Measurements from ENCODE around the gene DDX20. TPM values are rescaled to one million over a fixed set of nuclear protein-coding genes. Genes with fewer than 3 reads are reported as not detected.

Gene DDX20
- total and polyA plus RNA-seq, 2 of the 8 experiments (the other 6 are each of a cell fraction or from before 2014, with no cell fraction given) = 7.5 to 24.7 TPM

DNA sequence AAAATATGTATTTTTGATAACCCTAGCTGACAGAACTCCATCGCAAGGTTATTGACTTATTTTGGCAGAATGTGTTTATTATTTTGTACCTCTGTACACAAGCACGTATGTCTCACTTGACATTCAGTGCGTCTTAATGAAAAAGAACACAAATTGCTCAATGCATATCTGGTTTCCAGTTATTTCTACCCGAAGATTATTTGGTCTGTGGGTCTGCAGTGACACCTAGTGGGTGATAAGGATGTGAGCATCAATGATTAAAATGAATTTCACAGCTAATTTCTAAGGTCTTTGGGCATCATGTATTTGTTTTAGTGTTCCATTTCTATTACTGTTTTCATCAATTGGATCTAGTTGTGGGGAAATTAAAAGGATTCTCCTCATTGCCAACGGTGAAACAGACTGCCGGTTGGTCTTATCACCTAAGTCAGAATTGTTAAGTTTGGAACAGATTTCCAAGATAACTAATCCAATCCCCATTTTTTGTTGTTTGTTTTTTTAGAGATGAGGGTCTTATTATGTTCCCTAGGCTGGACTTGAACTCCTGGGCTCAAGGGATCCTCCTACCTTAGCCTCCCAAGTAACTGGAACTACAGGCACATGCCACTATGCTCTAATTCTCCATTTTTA, 13.9 kb downstream of the DDX20 start (continued):
- TF ChIP-seq, protein P1, sequence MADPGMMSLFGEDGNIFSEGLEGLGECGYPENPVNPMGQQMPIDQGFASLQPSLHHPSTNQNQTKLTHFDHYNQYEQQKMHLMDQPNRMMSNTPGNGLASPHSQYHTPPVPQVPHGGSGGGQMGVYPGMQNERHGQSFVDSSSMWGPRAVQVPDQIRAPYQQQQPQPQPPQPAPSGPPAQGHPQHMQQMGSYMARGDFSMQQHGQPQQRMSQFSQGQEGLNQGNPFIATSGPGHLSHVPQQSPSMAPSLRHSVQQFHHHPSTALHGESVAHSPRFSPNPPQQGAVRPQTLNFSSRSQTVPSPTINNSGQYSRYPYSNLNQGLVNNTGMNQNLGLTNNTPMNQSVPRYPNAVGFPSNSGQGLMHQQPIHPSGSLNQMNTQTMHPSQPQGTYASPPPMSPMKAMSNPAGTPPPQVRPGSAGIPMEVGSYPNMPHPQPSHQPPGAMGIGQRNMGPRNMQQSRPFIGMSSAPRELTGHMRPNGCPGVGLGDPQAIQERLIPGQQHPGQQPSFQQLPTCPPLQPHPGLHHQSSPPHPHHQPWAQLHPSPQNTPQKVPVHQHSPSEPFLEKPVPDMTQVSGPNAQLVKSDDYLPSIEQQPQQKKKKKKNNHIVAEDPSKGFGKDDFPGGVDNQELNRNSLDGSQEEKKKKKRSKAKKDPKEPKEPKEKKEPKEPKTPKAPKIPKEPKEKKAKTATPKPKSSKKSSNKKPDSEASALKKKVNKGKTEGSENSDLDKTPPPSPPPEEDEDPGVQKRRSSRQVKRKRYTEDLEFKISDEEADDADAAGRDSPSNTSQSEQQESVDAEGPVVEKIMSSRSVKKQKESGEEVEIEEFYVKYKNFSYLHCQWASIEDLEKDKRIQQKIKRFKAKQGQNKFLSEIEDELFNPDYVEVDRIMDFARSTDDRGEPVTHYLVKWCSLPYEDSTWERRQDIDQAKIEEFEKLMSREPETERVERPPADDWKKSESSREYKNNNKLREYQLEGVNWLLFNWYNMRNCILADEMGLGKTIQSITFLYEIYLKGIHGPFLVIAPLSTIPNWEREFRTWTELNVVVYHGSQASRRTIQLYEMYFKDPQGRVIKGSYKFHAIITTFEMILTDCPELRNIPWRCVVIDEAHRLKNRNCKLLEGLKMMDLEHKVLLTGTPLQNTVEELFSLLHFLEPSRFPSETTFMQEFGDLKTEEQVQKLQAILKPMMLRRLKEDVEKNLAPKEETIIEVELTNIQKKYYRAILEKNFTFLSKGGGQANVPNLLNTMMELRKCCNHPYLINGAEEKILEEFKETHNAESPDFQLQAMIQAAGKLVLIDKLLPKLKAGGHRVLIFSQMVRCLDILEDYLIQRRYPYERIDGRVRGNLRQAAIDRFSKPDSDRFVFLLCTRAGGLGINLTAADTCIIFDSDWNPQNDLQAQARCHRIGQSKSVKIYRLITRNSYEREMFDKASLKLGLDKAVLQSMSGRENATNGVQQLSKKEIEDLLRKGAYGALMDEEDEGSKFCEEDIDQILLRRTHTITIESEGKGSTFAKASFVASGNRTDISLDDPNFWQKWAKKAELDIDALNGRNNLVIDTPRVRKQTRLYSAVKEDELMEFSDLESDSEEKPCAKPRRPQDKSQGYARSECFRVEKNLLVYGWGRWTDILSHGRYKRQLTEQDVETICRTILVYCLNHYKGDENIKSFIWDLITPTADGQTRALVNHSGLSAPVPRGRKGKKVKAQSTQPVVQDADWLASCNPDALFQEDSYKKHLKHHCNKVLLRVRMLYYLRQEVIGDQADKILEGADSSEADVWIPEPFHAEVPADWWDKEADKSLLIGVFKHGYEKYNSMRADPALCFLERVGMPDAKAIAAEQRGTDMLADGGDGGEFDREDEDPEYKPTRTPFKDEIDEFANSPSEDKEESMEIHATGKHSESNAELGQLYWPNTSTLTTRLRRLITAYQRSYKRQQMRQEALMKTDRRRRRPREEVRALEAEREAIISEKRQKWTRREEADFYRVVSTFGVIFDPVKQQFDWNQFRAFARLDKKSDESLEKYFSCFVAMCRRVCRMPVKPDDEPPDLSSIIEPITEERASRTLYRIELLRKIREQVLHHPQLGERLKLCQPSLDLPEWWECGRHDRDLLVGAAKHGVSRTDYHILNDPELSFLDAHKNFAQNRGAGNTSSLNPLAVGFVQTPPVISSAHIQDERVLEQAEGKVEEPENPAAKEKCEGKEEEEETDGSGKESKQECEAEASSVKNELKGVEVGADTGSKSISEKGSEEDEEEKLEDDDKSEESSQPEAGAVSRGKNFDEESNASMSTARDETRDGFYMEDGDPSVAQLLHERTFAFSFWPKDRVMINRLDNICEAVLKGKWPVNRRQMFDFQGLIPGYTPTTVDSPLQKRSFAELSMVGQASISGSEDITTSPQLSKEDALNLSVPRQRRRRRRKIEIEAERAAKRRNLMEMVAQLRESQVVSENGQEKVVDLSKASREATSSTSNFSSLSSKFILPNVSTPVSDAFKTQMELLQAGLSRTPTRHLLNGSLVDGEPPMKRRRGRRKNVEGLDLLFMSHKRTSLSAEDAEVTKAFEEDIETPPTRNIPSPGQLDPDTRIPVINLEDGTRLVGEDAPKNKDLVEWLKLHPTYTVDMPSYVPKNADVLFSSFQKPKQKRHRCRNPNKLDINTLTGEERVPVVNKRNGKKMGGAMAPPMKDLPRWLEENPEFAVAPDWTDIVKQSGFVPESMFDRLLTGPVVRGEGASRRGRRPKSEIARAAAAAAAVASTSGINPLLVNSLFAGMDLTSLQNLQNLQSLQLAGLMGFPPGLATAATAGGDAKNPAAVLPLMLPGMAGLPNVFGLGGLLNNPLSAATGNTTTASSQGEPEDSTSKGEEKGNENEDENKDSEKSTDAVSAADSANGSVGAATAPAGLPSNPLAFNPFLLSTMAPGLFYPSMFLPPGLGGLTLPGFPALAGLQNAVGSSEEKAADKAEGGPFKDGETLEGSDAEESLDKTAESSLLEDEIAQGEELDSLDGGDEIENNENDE (IDR thresholded peaks at IDR 0.05; ENCODE audit: insufficient replicate concordance, low read length) = no peak
- TF ChIP-seq, protein P2, sequence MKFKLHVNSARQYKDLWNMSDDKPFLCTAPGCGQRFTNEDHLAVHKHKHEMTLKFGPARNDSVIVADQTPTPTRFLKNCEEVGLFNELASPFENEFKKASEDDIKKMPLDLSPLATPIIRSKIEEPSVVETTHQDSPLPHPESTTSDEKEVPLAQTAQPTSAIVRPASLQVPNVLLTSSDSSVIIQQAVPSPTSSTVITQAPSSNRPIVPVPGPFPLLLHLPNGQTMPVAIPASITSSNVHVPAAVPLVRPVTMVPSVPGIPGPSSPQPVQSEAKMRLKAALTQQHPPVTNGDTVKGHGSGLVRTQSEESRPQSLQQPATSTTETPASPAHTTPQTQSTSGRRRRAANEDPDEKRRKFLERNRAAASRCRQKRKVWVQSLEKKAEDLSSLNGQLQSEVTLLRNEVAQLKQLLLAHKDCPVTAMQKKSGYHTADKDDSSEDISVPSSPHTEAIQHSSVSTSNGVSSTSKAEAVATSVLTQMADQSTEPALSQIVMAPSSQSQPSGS (IDR thresholded peaks at IDR 0.05; ENCODE audit: low read length) = no peak
- TF ChIP-seq TAF1 (IDR thresholded peaks at IDR 0.05; ENCODE audit: low read depth, low read length) = no peak
- TF ChIP-seq GABPA (IDR thresholded peaks at IDR 0.05; ENCODE audit: borderline replicate concordance, insufficient read depth, low read length) = no peak
- TF ChIP-seq BACH1 (IDR thresholded peaks at IDR 0.05; ENCODE audit: low read length) = no peak
- TF ChIP-seq CHD1 (IDR thresholded peaks at IDR 0.05; ENCODE audit: low read depth, low read length) = no peak
- no peak for TF ChIP-seq SIRT6 (IDR thresholded peaks at IDR 0.05; ENCODE audit: low read length)
- no peak for TF ChIP-seq BRCA1 (IDR thresholded peaks at IDR 0.05; ENCODE audit: low read depth, low read length)
